Measurements from ENCODE around the gene KIF1A.
A peak's percentile ranks its signal among the peaks of the same experiment; 100 is the strongest.

The KIF1A gene

DNA sequence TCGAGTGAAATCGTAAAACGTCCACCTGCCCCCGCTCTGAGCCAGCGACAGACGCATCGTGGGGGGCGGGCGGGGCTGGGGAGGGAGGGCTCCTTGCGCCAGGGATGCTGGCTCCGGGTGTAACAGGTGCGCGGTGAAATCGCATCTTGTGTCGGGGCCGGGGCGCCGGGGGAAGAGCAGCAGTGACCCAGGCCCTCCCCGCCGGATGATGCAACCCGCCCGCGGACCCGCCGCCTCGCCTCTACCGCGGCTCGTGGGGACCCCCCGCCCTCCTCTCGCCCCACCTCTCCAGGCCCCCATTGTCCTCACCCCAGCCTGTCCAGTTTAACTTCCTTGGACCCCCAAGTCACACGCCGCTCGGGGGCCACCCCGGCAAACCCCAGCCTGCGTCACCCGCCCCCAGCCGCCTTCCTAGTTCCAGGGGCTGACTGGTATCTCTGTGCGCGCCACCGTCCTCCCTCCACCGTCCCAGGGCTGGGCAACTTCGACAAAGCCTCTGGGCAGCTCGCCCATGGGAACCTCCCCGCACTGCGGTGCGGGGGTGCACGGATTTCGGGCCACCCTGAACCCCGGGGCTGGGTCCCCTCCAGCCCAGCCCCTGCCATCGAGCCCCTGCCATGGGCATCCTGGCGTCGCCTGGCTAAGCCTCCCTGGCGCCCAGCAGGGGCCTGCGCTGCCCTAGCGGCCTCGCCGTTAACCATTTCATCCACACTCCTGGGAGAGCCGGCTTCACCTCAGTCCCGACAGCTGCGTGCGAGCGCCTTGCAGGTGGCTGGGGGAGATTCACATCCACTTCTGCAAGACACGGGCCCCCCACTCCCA, 799 bp upstream of the KIF1A start:
- no peak for DNase-seq (ENCODE audit: low read depth)

DNA sequence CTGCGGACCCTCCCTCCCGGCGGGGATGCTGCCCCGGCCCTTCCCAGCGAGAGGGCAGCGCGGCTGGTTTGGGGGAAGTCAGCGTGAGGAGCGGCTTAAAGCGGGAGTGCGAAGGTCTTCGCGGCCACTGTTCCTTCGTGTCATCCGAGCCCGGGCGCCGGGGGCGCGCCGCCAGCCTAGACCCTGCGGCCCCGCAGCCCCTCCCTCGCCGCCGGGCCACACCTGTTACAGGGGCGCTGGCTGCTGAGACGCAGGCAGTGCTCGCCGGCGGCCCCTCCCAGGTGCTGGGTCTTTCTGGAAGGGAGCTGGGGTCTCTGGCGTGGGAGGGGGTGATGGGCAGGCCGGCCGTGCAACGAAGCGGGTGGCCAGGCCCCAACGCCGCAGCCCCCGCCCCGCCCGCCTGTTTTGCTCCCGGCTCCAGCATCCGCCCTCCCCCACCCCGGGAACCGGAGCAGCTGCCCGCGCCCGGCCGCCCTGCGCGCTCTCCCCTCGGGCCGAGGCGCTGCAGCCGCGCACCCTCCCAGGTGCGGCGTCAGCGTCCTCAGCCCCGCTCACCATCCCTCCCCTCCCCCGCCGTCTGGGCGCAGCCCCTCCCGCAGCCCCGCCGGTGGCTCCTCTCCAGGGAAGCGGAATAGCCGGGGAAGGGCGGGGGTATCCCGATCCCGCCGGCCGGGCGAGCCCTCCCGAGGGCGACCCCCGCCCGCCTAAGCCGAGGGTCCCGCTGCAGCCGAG, 727 bp downstream of the KIF1A start:
- DNase-seq (ENCODE audit: low read depth): no peak

DNA sequence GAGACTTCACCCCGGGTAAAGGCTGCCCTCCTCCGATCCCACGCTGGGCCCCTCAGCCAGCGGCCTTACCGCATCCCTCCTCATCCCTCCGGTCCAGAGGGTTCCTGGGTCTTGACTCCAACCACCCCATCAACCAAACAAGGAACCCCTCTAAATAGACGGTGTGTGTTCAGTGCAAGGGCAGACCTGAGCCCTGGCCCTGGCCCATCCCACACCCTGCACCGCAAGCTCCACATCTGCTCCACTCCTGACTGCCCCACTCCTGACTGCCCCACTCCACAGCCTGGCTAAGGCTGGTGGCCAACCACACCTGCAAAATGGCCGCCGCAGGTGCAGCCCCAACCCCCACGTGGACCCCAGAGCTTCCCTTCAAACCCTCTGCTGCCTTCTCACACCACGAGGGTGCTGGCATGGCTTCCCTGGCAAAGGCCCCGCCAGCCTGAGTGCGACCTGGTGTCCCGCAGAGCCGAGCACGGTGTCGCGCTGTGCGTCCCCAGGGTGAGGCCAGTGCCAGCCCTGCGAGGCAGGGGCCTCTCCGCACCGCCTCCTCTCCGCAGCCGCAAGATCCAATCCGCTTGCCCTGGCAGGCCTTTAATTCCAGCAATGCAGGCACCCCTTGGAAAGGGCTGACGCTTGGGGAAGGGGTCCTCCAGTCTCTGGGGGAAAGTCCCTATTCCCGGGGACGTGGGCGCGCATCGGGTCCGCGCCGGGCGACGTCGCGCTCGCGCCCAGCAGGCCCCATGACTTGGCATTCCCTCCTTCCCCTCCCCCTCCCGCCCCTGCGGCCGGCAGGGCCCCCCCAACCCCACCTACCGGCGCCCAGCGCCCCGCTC, 1.5 kb downstream of the KIF1A start:
- no peak for DNase-seq (ENCODE audit: low read depth)

DNA sequence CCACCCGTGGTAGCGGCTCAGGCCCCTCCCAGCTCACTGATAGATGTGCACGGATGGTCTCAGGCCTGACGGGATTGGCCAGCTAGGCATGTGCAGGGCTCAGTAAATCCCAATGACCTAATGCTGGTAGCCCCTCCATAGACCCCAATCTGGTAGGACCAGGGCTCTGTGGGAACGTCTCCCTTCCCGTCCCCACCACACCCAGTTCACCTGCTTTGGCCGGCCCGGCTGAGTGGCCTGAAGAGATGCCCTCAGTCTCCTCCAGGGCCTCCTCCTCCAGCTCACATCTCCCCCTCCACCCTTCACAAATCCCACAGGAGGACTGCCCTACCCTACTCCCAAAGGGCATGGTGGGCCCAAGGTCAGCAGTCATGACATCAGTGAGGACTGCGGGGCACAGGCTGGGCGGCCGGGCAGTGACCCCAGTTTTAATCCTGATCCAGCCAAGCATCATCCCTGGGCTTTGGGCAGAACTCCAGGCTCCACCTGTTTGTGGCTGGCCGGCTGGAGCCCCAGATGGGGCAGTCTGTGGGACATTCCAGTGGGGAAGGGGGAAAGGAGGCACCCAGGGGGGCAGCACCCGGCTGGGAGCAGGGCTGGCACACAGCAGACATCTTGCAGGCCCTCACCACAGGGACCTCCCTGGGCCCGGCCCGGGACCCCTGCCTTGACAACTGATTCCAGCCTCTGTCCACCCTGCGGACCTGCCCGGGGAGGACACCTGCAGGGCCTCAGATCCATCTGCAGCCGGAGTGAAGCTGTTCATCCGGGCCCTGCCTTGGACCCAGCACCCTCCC, 2.3 kb downstream of the KIF1A start:
- DNase-seq (ENCODE audit: low read depth): no peak

DNA sequence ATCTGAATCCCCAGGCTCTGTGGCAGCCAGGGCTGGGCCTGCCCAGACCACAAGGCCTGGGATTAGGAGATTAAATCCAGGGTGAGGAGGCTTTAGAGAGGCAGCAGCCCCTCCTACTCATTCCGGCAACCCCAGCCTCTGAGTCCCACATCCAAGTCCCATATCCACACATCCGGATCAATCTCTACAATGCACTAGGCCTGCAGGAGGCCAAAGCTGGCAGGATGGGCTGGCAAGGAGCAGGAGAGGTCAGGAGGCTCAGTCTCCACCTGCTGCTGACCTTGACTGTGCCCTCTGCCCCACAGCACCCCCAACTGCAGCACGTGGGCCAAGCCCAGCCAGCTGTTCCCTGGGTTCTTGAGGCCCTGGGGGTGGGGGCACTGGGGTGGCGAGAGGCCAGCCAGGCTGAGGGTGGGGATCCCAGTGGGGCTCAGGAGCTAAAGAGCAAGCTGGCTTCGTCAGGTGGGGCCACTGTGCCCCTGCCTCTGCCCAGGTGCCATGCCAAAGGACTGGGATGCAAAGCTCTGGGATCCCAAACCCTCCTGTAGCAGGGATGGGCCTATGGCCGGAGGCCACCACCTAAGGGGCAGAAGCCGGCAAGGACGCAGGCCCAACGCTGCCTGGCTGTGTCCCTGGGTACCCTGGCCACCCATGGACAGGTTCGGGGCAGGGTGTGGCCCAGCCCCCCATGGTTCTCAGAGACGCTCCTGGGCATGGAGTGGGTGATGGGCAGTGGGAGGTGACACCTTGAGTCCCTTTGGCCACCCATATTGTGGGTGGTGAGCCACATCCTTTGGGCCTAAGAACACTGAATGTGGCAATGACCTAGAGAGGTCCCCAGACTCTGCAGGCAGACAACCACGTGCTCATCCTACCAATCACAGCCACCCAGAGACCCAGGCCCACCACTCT, 3.2 kb downstream of the KIF1A start:
- no peak for DNase-seq (ENCODE audit: low read depth)

DNA sequence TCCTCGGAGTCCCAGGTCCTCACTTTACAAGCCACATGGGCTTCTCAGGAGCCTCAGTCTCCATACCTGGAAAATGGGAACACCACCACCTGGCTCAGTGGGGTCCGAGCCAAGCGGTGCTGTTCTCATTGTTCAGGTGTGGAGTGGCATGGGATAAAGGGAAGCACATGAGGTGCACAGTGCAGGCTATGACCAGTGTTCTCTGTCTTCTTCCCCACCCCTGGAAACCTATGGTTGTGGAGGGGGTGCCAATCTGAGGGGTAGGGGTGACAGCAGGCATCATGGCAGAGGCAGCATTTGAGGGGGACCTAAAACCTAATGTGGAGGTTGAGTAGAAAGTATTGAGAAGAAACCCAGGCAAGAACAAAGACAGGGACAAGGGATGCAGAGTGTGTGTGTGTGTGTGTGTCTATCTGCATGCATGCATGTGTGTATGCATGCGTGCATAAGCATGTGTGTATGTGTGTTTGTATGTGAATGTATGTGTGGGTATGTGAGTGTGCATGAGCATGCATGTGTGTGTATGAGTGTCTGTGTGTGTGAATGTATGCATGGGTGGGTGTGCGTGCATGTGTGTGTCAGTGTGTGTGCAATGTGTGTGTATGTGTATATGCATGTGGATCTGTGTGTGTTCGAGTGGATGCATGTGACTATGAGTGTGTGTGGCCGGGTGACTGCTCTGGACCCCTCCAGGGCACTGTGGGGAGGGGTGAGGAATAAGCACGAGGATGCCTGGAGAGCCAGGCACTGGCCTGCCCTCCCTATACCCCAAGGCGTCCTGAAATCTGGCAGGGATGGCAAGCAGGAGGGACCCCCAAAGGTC, 4.0 kb downstream of the KIF1A start:
- DNase-seq (ENCODE audit: low read depth): no peak

DNA sequence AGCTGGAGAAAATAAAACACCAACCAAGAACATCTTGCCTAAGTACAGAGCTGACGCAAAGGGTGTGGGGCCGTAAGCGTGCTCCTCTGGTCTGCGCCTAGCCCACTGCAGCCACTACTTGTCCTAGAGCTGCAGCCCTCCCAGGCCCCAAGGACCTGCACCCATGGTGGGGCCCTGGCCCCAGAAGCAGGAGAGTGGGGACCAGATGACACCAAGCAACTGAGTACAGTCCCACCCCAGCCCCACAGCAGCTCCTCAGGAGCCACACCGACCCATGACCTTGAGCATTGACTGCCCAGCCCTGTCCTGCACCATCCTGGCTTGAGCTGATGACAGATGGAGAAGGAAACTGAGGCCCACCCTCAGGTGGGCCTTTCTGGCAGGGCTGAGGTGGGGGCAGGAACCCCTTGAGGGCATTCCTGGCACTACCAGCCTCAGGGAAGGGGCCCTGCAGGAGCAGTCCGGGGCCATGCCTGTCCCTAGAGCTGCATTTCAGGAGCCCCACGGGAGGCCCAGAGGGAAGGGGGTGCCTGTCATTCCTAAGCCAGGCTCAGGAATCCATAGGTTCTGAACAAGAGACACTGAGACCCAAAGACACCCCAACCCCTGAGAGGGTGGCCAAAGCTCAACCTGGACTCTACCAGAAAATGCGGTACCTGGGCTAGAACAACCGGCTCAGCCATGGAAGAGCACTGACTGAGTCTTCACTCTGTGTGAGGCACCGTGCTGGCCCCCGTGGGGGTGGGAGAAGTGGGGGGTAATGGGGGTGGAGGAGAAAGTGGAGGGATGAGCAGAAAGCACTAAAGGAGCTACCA, 4.9 kb downstream of the KIF1A start:
- no peak for DNase-seq (ENCODE audit: low read depth)

DNA sequence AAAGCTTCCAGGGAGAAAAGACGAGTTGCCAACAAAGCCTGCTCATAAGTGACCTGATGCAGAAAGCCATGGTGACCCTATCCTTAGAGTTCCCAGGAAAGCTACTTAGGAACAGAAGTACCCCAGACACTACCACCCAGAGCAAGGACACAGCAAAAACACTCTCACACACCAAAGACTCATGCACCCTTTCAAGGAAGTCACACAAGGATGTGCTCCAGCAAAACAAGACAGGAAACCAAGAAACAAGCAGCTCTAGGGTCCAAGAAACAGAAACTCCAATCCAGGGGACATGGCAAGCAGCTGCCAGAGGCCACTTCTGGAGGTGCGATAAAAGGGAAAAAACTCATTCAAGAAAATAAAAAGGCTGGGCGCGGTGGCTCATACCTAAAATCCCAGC, 5.7 kb downstream of the KIF1A start:
- DNase-seq (ENCODE audit: low read depth): no peak

DNA sequence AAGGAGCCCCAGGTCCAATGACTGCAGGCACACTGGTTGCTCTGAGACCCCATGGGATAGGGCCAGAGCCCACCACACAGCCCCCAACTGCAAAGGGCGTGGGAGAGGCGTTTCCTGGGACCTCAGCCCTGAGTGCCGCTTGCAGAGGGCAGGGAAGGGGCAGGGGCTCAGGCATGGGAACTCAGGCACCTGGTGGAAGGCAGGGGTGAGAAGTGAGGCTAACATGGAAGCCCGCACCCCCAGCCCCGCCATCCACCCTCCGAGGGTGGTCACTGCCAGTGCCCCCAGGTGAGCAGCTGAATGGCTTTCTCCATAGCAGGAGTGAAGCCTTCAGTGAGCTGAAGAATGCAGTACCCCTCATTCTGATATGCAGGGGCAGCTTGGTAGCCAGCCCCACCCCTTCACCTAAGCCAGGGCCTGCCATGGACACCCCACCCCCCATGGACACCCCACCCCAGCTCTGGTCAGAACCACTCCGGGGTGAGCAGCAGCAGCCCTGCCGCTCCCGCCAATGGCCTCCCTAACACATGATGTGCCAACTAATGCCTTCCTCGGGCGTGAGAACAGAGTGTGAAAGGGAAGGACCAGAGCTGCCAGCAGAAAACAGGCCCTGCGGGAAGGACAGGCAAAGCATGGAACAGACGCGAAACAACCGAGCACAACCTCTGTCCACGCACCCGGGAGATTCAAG, 6.6 kb downstream of the KIF1A start:
- no peak for DNase-seq (ENCODE audit: low read depth)

DNA sequence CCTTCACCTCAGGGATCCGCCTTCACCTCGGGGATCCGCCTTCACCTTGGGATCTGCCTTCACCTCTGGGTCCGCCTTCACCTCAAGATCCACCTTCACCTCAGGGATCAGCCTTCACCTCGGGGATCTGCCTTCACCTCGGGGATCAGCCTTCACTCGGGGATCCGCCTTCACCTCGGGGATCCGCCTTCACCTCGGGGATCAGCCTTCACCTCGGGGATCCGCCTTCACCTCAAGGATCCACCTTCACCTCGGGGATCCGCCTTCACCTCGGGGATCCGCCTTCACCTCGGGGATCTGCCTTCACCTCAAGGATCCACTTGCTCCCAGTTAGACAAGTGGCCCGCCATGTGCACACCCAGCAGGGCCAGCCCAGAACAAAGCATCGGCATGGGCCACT, 7.3 kb downstream of the KIF1A start:
- no peak for DNase-seq (ENCODE audit: low read depth)

DNA sequence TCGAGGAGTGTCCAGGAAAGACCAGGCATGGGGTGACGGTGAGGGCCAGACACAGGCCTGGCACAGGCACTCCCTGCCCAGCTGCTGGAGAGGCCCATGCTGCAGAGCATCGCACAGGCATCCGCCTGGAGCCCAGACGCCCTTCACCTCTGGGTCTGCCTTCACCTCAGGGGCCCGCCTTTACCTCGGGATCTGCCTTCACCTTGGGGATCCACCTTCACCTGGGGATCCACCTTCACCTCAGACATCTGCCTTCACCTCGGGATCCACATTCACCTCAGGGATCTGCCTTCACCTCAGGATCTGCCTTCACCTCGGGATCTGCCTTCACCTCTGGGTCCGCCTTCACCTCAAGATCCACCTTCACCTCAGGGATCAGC, 7.7 kb downstream of the KIF1A start:
- DNase-seq (ENCODE audit: low read depth): no peak

DNA sequence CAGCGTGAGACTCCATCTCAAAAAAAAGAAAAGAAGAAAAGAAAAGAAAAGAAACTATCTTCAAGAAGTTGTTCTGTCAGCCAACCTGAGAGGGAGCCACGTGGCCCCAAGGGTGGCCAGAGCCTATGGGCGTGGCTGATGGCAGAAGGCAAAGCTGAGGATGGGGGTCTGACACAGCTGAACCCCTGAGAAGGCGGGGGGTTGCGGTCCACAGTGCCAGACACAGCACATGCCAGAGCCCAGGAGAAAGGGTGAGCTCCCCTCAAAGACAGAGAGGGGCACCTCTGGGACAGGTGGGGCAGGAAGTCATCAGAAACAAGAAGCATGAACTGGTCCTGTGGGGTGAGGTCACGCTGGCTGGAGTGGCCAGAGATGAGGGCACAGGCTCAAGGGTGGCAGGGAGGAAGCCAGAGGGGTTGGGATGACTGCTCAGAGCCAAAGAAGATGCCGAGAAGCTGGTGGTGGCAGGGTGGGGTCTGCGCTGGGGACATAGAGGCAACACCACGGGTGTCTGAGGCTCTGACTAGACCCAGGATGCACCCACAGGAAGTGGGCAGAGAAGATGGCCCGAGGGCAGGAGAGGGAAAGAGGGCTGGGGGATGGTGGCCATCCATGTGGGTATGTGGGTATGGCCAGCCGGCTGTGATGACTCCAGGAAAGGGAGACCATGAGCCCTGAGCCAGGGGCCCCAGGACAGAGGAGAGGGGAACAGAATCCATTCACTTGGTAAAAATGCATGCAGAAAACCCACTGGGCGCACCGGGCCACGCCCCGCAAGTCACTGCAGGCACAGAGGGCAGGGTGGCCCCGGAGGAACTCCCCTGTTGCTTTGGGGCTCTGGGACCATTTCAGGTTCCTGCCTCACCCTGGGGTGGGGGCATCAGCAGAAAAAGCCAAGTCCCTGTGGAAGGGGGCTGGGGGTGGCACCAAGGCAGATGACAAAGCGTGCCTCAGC, 8.4 kb downstream of the KIF1A start:
- no peak for DNase-seq (ENCODE audit: low read depth)

DNA sequence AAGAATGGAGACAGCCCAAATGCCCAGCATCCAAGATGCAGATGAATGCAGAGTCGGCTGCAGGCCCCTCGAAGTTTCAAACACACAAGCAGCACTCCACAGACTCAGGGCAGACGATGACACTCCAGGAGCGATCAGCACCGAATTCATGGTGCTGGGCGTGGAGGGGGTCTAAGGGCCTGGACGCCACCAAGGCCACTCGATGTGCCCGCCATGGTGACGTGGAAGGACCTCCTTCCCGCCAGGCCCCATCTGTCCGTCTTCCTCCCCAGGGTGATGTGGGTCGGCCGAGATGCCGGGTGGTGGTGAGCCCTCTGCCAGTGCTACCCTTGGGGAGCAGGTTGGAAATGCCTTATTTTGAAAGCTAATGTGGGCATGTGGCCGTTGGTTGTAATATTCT, 9.4 kb downstream of the KIF1A start:
- DNase-seq (ENCODE audit: low read depth): no peak

DNA sequence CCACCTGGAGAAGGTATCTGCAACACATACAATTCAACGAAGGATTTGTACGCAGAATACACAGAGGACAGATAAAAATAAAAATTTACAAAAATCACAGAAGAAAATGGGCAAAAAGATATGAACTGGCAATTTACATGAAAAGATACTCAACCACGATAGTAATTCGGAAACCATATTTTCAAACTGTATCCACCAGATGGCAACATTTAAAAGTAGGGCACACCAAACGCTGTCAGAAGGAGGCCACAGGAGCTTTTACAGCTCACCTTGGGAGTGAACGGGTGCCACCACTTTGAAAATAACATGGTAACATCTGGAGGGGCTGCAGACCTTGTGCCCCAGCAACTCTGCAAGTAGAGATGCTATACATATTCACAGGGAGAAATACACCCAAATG, 9.8 kb downstream of the KIF1A start:
- DNase-seq (ENCODE audit: low read depth): peak; percentile 17

DNA sequence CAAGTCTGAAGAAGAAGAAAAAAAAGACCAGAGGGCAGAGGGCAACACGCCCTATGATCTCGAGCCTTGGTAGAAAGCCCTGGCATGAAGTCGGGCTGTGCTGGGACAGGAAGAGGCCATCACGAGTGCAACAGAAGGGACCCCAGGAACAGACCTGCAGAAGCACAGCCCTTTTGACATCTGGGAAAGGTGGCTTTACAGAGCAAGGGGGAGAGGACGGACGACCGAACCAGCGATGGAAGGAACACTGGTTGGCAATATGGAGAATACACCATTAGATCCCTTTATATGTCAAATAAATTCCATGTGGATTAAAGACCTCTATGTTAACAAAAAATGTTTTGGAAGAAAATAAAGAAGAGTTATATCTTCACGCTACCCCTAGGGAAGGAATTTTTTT, 10.7 kb downstream of the KIF1A start:
- DNase-seq (ENCODE audit: low read depth): no peak

DNA sequence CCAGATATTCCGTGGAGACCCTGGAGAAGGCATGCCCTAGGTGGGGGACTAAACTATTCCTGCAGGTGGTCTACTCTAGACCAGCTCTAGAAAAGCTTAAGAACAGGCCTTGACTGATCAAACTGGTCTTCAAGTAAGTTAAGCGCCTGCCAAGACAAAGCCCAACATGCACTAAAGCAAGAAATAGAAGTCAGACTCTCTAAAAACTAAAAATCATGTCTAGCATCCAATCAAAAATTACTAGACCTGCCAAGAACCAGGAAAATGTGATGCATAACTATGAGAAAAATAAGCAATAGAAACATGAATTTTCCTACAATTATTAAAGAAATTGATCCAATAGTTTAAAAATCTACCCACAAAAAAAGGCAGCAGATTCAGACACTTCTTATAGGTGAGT, 13.6 kb downstream of the KIF1A start:
- no peak for DNase-seq (ENCODE audit: low read depth)

DNA sequence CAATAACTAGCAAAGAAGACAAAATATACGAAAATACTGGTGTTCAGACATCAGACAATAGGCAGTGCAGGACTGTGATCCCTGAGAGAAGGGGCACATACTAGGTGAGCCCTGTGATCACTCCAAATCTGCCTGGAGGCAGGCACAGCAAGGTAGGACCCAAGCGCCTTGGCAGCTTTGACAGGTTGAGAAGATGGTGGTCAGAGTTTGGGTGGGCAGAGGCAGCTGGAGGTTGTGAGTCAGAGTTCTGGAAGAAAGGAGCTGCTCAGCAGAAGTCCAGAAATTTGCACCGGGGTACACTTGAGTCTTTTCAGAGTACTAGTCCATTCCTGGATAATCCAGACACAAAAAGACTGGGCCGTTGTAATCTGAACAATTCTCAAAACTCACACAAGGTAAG, 14.0 kb downstream of the KIF1A start:
- no peak for DNase-seq (ENCODE audit: low read depth)

Data from ELR (cell line).